ENCODE measurements around the gene MYL5. TPM values are rescaled to one million over a fixed set of nuclear protein-coding genes. Genes with fewer than 3 reads are reported as not detected.

The MYL5 gene
- 9.1 and 14.2 TPM in 2 replicates for total RNA-seq

- DNase-seq (ENCODE audit: low read depth) = peak; percentile 94
- TF ChIP-seq CTCF (IDR thresholded peaks at IDR 0.05; ENCODE audit: insufficient read depth, low read depth, low read length) = peak; percentile 95
- peak within 1 kb of the TSS; percentile 84 for H3K4me3 ChIP-seq (ENCODE audit: low read depth, low read length)
Measured at GRCh38 chr4:674172-675035, at the start of gene MYL5, which contains the start of gene ATP5ME. Gene MYL5 (plus strand): TSS chr4:674542. CDS start chr4:678027, 3,485 bp downstream. Gene ATP5ME (minus strand): TSS chr4:674276. CDS start chr4:674247, 29 bp downstream.

GRCh38 chr4:624705-625590 is 49.4 kb upstream of the MYL5 start, which contains the start of gene PDE6B:
Gene PDE6B (plus strand): TSS chr4:625573. CDS start chr4:625627, 54 bp downstream.
- DNase-seq (ENCODE audit: low read depth) = no peak
- H3K4me3 ChIP-seq (ENCODE audit: low read depth, low read length) = no peak within 1 kb of the TSS
- TF ChIP-seq CTCF (IDR thresholded peaks at IDR 0.05; ENCODE audit: insufficient read depth, low read depth, low read length) = no peak

GRCh38 chr4:625631-626161 is 48.6 kb upstream of the MYL5 start:
- TF ChIP-seq CTCF (IDR thresholded peaks at IDR 0.05; ENCODE audit: insufficient read depth, low read depth, low read length) = no peak
- H3K4me3 ChIP-seq (ENCODE audit: low read depth, low read length) = no peak overlapping the region

GRCh38 chr4:626201-627091 is 47.9 kb upstream of the MYL5 start:
- DNase-seq (ENCODE audit: low read depth) = no peak
- TF ChIP-seq CTCF (IDR thresholded peaks at IDR 0.05; ENCODE audit: insufficient read depth, low read depth, low read length) = no peak
- H3K4me3 ChIP-seq (ENCODE audit: low read depth, low read length) = no peak overlapping the region

More at GRCh38 chr4:625631-626161, 48.6 kb upstream of the MYL5 start:
- no peak for DNase-seq (ENCODE audit: low read depth)

GRCh38 chr4:627347-628125 is 46.8 kb upstream of the MYL5 start:
- TF ChIP-seq CTCF (IDR thresholded peaks at IDR 0.05; ENCODE audit: insufficient read depth, low read depth, low read length) = no peak

More at GRCh38 chr4:627347-628125, 46.8 kb upstream of the MYL5 start:
- no peak overlapping the region for H3K4me3 ChIP-seq (ENCODE audit: low read depth, low read length)
- no peak for DNase-seq (ENCODE audit: low read depth)

Data from fibroblast of villous mesenchyme (primary cell).